Smooth muscle cell (in vitro differentiated cells): ENCODE data around the gene KLF1. TPM values are rescaled to one million over a fixed set of nuclear protein-coding genes. Genes with fewer than 3 reads are reported as not detected.

Source experiments
- DNase-seq: peaks from one replicate; lab custom pipeline; 2025; ENCODE audit not compliant: unreplicated experiment; lab: John Stamatoyannopoulos, UW
- H2AFZ ChIP-seq: fragments of 200-600 bp; sonication (generic); 2 replicates; pipeline ENCODE4 v1.6.0; 2016; ENCODE audit warnings: antibody characterized with exemption, low read depth, mild to moderate bottlenecking
- H3F3A ChIP-seq: fragments of 200-600 bp; sonication (generic); 2 replicates; pipeline ENCODE4 v1.6.0; 2017; ENCODE audit warnings: antibody characterized with exemption, low read depth
- H3K27ac ChIP-seq: fragments of 200-600 bp; sonication (generic); 2 replicates; pipeline ENCODE4 v1.5.1; 2016; ENCODE audit warnings: low read depth, mild to moderate bottlenecking
- H3K27me3 ChIP-seq: fragments of 200-600 bp; sonication (generic); 2 replicates; pipeline ENCODE4 v1.6.1; 2016; ENCODE audit warnings: low read depth, mild to moderate bottlenecking
- H3K36me3 ChIP-seq: fragments of 200-600 bp; sonication (generic); 2 replicates; pipeline ENCODE4 v1.5.1; 2016; ENCODE audit warnings: low read depth
- H3K4me1 ChIP-seq: fragments of 200-600 bp; sonication (generic); 2 replicates; pipeline ENCODE4 v1.5.1; 2016; ENCODE audit warnings: low read depth
- H3K4me2 ChIP-seq: fragments of 200-600 bp; sonication (generic); 2 replicates; pipeline ENCODE4 v1.6.0; 2016; ENCODE audit warnings: mild to moderate bottlenecking
- H3K4me3 ChIP-seq: fragments of 200-600 bp; sonication (generic); 2 replicates; pipeline ENCODE4 v1.5.1; 2016; ENCODE audit warnings: mild to moderate bottlenecking
- H3K79me2 ChIP-seq: fragments of 200-600 bp; sonication (generic); 2 replicates; pipeline ENCODE4 v1.6.0; 2016; ENCODE audit warnings: low read depth, mild to moderate bottlenecking
- H3K9ac ChIP-seq: fragments of 200-600 bp; sonication (generic); 2 replicates; pipeline ENCODE4 v1.6.0; 2016; ENCODE audit warnings: low read depth
- H3K9me3 ChIP-seq: fragments of 200-600 bp; sonication (generic); replicated peaks from 2 replicates; pipeline ENCODE4 v1.5.1; 2016; ENCODE audit warnings: low read depth
- H4K20me1 ChIP-seq: fragments of 200-600 bp; sonication (generic); 2 replicates; pipeline ENCODE4 v1.6.0; 2016; ENCODE audit warnings: low read depth
- WGBS: methylation state at CpG from one replicate; pipeline ENCODE4 v1.1.7; 2016; ENCODE audit warnings: low lambda C conversion rate; 5-methylcytosine and 5-hydroxymethylcytosine counted together
- polyA plus RNA-seq: library from polyadenylated mRNA; unstranded; fragments of >200 nt; fragmentation: Nextera tagmentation; extraction: Ambion mirVana; gene quantifications from 2 replicates; pipeline ENCODE4 v1.2.1, GENCODE V29; 2016
- total RNA-seq: library from RNA; depleted of rRNA; stranded (reverse); fragments of >200 nt; gene quantifications from 2 replicates; pipeline ENCODE4 v1.2.3, GENCODE V29; 2014
- TF ChIP-seq, protein P1 (sequence below): fragments of 200-600 bp; sonication (generic); IDR thresholded peaks from 2 replicates; pipeline ENCODE4 v1.5.1; 2017; ENCODE audit warnings: borderline replicate concordance, mild to moderate bottlenecking, antibody characterized with exemption; ENCODE audit not compliant: insufficient read depth, poor library complexity, severe bottlenecking

KLF1 gene
- total RNA-seq (not detected in 2 replicates), polyA plus RNA-seq (0.09 TPM in 1 of 2 replicates, not detected in the other)

DNA sequence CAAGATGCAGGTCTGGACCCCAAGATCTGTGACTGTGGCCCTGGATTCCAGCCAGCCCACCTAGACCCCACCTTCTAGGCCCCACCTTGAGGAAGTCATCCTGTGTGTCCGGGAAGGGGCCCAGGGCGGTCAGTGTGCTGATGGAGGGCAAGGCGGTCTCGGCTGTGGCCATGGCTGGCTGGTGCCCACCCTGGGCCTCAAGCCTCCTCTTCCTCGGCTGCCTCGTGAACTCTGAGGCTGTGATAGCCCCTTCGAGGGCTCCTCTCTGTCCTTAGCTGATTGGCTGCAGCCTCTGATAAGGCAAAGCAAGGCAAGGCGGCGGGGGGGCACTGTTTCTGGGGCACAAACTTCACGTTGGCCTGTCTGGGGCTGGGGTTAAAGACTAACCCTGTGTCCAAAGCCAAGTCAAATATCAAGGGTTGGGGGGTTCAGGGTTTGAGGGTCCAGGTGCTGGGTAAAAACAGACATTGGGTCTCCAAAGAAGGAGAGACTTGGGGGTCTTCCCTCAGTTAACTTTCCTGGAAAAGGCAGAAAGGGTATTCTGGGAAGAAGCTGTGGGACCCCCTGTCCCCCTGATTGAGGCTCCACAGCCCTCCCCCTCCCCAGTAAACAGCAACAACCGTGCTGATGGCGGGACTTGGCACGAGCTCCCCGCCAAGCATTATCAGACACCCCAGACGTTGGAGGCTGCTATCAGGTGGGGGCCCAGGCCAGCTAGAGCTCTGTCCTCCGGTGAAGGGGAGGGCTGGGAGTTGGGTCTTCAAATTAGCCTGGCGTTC is at the start of gene KLF1:
TSS of gene KLF1 (minus strand) at position 233 of the 779 bp plus-strand sequence. CDS start at position 172, 61 bp downstream.
- TF ChIP-seq, protein P1, sequence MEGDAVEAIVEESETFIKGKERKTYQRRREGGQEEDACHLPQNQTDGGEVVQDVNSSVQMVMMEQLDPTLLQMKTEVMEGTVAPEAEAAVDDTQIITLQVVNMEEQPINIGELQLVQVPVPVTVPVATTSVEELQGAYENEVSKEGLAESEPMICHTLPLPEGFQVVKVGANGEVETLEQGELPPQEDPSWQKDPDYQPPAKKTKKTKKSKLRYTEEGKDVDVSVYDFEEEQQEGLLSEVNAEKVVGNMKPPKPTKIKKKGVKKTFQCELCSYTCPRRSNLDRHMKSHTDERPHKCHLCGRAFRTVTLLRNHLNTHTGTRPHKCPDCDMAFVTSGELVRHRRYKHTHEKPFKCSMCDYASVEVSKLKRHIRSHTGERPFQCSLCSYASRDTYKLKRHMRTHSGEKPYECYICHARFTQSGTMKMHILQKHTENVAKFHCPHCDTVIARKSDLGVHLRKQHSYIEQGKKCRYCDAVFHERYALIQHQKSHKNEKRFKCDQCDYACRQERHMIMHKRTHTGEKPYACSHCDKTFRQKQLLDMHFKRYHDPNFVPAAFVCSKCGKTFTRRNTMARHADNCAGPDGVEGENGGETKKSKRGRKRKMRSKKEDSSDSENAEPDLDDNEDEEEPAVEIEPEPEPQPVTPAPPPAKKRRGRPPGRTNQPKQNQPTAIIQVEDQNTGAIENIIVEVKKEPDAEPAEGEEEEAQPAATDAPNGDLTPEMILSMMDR: no peak
- WGBS: 76% methylated on average over 17 of the region's 17 CpGs
- H3K36me3 ChIP-seq: no peaks in the 10 kb centered on the region
- H3F3A ChIP-seq: no peaks in the 10 kb centered on the region
- no peaks in the 10 kb centered on the region for H3K9me3 ChIP-seq
- no peaks in the 10 kb centered on the region for H3K4me1 ChIP-seq
- DNase-seq: no peak
- no peak within 1 kb of the TSS for H3K9ac ChIP-seq
- no peaks in the 10 kb centered on the region for H4K20me1 ChIP-seq
- H2AFZ ChIP-seq: no peak within 1 kb of the TSS
- H3K4me3 ChIP-seq: no peak within 1 kb of the TSS
- no peak within 1 kb of the TSS for H3K27ac ChIP-seq
- H3K79me2 ChIP-seq: no peaks in the 10 kb centered on the region
- peaks cover 18% of the 10 kb centered on the region for H3K27me3 ChIP-seq
- peak within 1 kb of the TSS; percentile 84 for H3K4me2 ChIP-seq

DNA sequence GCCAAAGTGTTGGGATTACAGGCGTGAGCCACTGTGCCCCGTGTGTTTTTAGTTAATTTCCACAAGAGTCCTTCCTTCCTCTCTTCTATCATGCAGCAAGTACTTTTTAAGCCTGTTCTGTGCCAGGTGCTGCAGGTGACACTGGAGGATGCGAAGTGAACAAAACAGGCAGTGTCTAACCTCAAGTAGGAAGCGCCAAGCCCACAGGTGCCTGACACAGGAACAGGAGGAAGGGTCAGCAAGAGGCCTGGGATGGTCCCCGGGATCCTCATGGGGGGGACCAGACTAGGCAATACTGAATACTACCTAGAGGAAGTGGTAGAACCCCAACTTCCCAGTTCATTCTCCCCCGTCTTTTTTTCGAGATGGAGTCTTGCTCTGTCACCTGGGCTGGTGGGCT is 49.6 kb upstream of the KLF1 start:
- peaks cover 35% of the 10 kb centered on the region for H4K20me1 ChIP-seq
- H2AFZ ChIP-seq: no peak overlapping the region
- 93% methylated on average over 7 of the region's 7 CpGs for WGBS
- TF ChIP-seq, protein P1: no peak
- H3F3A ChIP-seq: peaks cover 30% of the 10 kb centered on the region
- peaks cover 30% of the 10 kb centered on the region for H3K4me1 ChIP-seq
- H3K27me3 ChIP-seq: no peaks in the 10 kb centered on the region
- H3K36me3 ChIP-seq: no peaks in the 10 kb centered on the region
- DNase-seq: no peak
- H3K27ac ChIP-seq: no peak overlapping the region
- H3K79me2 ChIP-seq: peaks cover 50% of the 10 kb centered on the region
- no peaks in the 10 kb centered on the region for H3K9me3 ChIP-seq
- H3K4me3 ChIP-seq: no peak overlapping the region
- no peak overlapping the region for H3K9ac ChIP-seq
- no peak overlapping the region for H3K4me2 ChIP-seq

DNA sequence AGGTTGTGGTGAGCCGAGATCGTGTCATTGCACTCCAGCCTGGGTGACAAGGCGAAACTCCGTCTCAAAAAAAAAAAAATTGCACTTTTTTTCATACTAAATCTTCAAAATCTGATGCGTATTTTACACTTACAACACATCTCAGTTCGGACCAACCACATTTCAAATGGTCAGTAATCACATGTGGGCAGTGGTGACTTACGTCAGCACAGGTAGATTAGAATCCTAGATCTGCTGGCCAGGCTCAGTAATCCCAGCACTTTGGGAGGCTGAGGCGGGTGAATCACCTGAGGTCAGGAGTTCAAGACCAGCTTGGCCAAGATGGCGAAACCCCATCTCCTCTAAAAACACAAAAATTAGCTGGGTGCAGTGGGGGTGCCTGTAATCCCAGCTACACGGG is 48.1 kb upstream of the KLF1 start:
- no peak overlapping the region for H3K9ac ChIP-seq
- H3K9me3 ChIP-seq: no peaks in the 10 kb centered on the region
- no peak overlapping the region for H3K4me2 ChIP-seq
- H3K79me2 ChIP-seq: peaks cover 39% of the 10 kb centered on the region
- H3K27me3 ChIP-seq: no peaks in the 10 kb centered on the region
- WGBS: 95% methylated on average over 6 of the region's 10 CpGs
- H3K36me3 ChIP-seq: no peaks in the 10 kb centered on the region
- H3F3A ChIP-seq: peaks cover 15% of the 10 kb centered on the region
- DNase-seq: no peak
- TF ChIP-seq, protein P1: no peak
- peaks cover 20% of the 10 kb centered on the region for H4K20me1 ChIP-seq
- H3K4me1 ChIP-seq: peaks cover 20% of the 10 kb centered on the region
- no peak overlapping the region for H3K4me3 ChIP-seq
- no peak overlapping the region for H2AFZ ChIP-seq
- no peak overlapping the region for H3K27ac ChIP-seq
